Sigmoid colon (tissue), 7 donors: ENCODE measurements around the gene CLEC3B. TPM values are rescaled to one million over a fixed set of nuclear protein-coding genes. Genes with fewer than 3 reads are reported as not detected.

Source experiments
- DNase-seq: peaks from one replicate; pipeline ENCODE4 v3.0.0-alpha.2; 2019
- H3K27ac ChIP-seq, 4 donors: fragments of 200-600 bp; sonication (generic); one replicate each; pipeline ENCODE4 v1.5.1; 2016 to 2019; ENCODE audit warnings: mild to moderate bottlenecking in 1 of 4
- H3K27me3 ChIP-seq, 3 donors: fragments of 200-600 bp; sonication (generic); one replicate each; pipeline ENCODE4 v1.5.1; 2019; ENCODE audit warnings: mild to moderate bottlenecking in 1 of 3
- H3K36me3 ChIP-seq, 4 donors: fragments of 200-600 bp; sonication (generic); one replicate each; pipeline ENCODE4 v1.5.1; 2016 to 2019
- H3K4me1 ChIP-seq, 4 donors: fragments of 200-600 bp; sonication (generic); one replicate each; pipeline ENCODE4 v1.5.1; 2017 to 2019
- H3K4me3 ChIP-seq, 4 donors: fragments of 200-600 bp; sonication (generic); one replicate each; pipeline ENCODE4 v1.5.1; 2017 to 2019; ENCODE audit warnings: mild to moderate bottlenecking in 2 of 4, moderate library complexity in 1 of 4
- H3K9me3 ChIP-seq, 4 donors: fragments of 200-600 bp in 3 of 4; sonication (generic) in 3 of 4; one replicate each; pipeline versions ENCODE4 v1.5.1 to v1.6.1; 2013 to 2019
- CTCF ChIP-seq, 4 experiments: fragments of 450-650 bp in 3 of 4; fragments of 200-600 bp in 1 of 4; IDR thresholded peaks; one replicate each; pipeline ENCODE4 v1.5.1; 2016 to 2019; ENCODE audit warnings: antibody characterized with exemption in 4 of 4, mild to moderate bottlenecking in 3 of 4, moderate library complexity in 2 of 4
- EP300 ChIP-seq, 4 donors: sonication (generic); formaldehyde crosslinking; IDR thresholded peaks; one replicate each; pipeline ENCODE4 v1.6.1; 2017; ENCODE audit warnings: antibody characterized with exemption in 4 of 4
- POLR2A ChIP-seq, 2 donors: fragments of 450-650 bp; IDR thresholded peaks; one replicate each; pipeline ENCODE4 v1.6.1; 2016; ENCODE audit warnings: antibody characterized with exemption in 2 of 2, mild to moderate bottlenecking in 2 of 2, moderate library complexity in 2 of 2
- POLR2AphosphoS5 ChIP-seq, 4 donors: sonication (generic); formaldehyde crosslinking; IDR thresholded peaks; one replicate each; pipeline ENCODE4 v1.6.1; 2017; ENCODE audit warnings: antibody characterized with exemption in 4 of 4
- WGBS, 2 donors: extraction: QIAGEN DNeasy Blood & Tissue Kit; methylation state at CpG; one replicate each; pipeline ENCODE4 v1.1.7; 2013; 5-methylcytosine and 5-hydroxymethylcytosine counted together
- intact Hi-C: fragments of 100-400 bp; cut with DNase I; formaldehyde crosslinking; loops from one replicate; pipeline ENCODE4 v1.15.1; 2023
- polyA plus RNA-seq, 3 donors: library from polyadenylated mRNA; stranded (reverse); fragments of 200-250 nt; gene quantifications; one replicate each; pipeline ENCODE4 v1.2.3, GENCODE V29; 2013
- total RNA-seq, 4 donors: library from RNA; depleted of rRNA; stranded (reverse); fragments of >200 nt; gene quantifications; one replicate each; pipeline ENCODE4 v1.1.0, GENCODE V29; 2016
- donor health status: healthy with polysubstance abuse.
- donor health status: Bipolar disorder and iron deficiency.
- donor health status: healthy.

Gene CLEC3B
- total and polyA plus RNA-seq, 7 donors = 8.8 to 97.2 (median 35.3) TPM

GRCh38 chr3:45054196-45054857 is 28.2 kb downstream of the CLEC3B start:
- 65 to 86% methylated on average over 3 of the region's 3 CpGs for WGBS, 2 donors
- no peak for DNase-seq
- no peaks in the 10 kb centered on the region for H3K27me3 ChIP-seq
- peaks cover 0 to 44% (median 35%) of the 10 kb centered on the region in 4 donors for H3K4me1 ChIP-seq
- TF ChIP-seq POLR2AphosphoS5 (IDR thresholded peaks at IDR 0.05) = peak in 3 of 4 donors; percentile 15 to 52 (median 30)
- TF ChIP-seq EP300 (IDR thresholded peaks at IDR 0.05) = no peak
- no peak for TF ChIP-seq POLR2A (IDR thresholded peaks at IDR 0.05)
- TF ChIP-seq CTCF (IDR thresholded peaks at IDR 0.05) = no peak
- peak overlapping the region in 3 of 4 donors; percentile 15 to 79 (median 73) for H3K27ac ChIP-seq
- no peaks in the 10 kb centered on the region for H3K9me3 ChIP-seq
- H3K36me3 ChIP-seq = no peaks in the 10 kb centered on the region
- H3K4me3 ChIP-seq = no peak overlapping the region
- intact Hi-C loops = loop anchor here (5.0 kb wide), 1 partner anchor 138 kb away; no protein-coding TSS in a partner anchor

- Histone ChIP-seq H3K9me3 (no peaks in the 10 kb centered on the region), H3K4me1 (peaks cover 0 to 44% (median 35%) of the 10 kb centered on the region in 4 donors), H3K4me3 (no peak overlapping the region), H3K36me3 (no peaks in the 10 kb centered on the region), H3K27ac (peak overlapping the region in 3 of 4 donors; percentile 15 to 79 (median 73)), H3K27me3 (no peaks in the 10 kb centered on the region)
- DNase-seq = no peak
- TF ChIP-seq EP300 (IDR thresholded peaks at IDR 0.05) = no peak
- peak in 1 of 4 donors; percentile 45 for TF ChIP-seq POLR2AphosphoS5 (IDR thresholded peaks at IDR 0.05)
- TF ChIP-seq CTCF (IDR thresholded peaks at IDR 0.05) = no peak
- TF ChIP-seq POLR2A (IDR thresholded peaks at IDR 0.05) = no peak
- 49 to 54% methylated on average over 2 of the region's 2 CpGs for WGBS, 2 donors
- intact Hi-C loops = loop anchor here (5.0 kb wide), 1 partner anchor 157 kb away; no protein-coding TSS in a partner anchor
These were observed 28.9 kb downstream of the CLEC3B start for GRCh38 chr3:45055032-45055410.

GRCh38 chr3:45055411-45056143 is 29.5 kb downstream of the CLEC3B start:
- H3K4me3 ChIP-seq = no peak overlapping the region
- peaks cover 0 to 44% (median 35%) of the 10 kb centered on the region in 4 donors for H3K4me1 ChIP-seq
- TF ChIP-seq CTCF (IDR thresholded peaks at IDR 0.05) (no peak), POLR2AphosphoS5 (IDR thresholded peaks at IDR 0.05) (no peak), POLR2A (IDR thresholded peaks at IDR 0.05) (no peak), EP300 (IDR thresholded peaks at IDR 0.05) (no peak)
- no peaks in the 10 kb centered on the region for H3K9me3 ChIP-seq
- no peak for DNase-seq
- H3K27ac ChIP-seq = peak overlapping the region in 3 of 4 donors; percentile 71 to 79 (median 73)
- no peaks in the 10 kb centered on the region for H3K27me3 ChIP-seq
- 72 to 75% methylated on average over 7 of the region's 7 CpGs for WGBS, 2 donors
- H3K36me3 ChIP-seq = no peaks in the 10 kb centered on the region
- intact Hi-C loops = loop anchor here (5.0 kb wide), 1 partner anchor 157 kb away; no protein-coding TSS in a partner anchor

- no peak for DNase-seq
- Histone ChIP-seq H3K27me3 (no peaks in the 10 kb centered on the region), H3K4me3 (no peak overlapping the region), H3K9me3 (no peaks in the 10 kb centered on the region), H3K36me3 (no peaks in the 10 kb centered on the region), H3K4me1 (peaks cover 0 to 44% (median 35%) of the 10 kb centered on the region in 4 donors), H3K27ac (peak overlapping the region; percentile 69 to 79 (median 72))
- intact Hi-C loops = loop anchor here (5.0 kb wide), 1 partner anchor 156 kb away; no protein-coding TSS in a partner anchor
- WGBS, 2 donors = 73 to 76% methylated on average over 5 of the region's 5 CpGs
- TF ChIP-seq POLR2A (IDR thresholded peaks at IDR 0.05) (no peak), POLR2AphosphoS5 (IDR thresholded peaks at IDR 0.05) (peak in 3 of 4 donors; percentile 43 to 68 (median 60)), EP300 (IDR thresholded peaks at IDR 0.05) (peak in 1 of 4 donors; percentile 59), CTCF (IDR thresholded peaks at IDR 0.05) (no peak)
These were observed 30.7 kb downstream of the CLEC3B start for GRCh38 chr3:45056608-45057301.
